GM21360 (cell line): ENCODE data around the gene MAPK1.
"Not testable (repeated sequence)": the region's sequence is repeated elsewhere in the genome, so short reads cannot be mapped to it uniquely, and the experiment has no call there.

Experiments
- ATAC-seq: cut with Tn5 transposase; IDR thresholded peaks from one replicate; pipeline ENCODE4 v1.9.1; 2021; ENCODE audit warnings: mild to moderate bottlenecking, moderate library complexity; ENCODE audit not compliant: unreplicated experiment

Gene MAPK1

GRCh38 chr22:21882754-21883333, 15.4 kb upstream of the MAPK1 start:
- not testable (repeated sequence) for ATAC-seq

GRCh38 chr22:21881841-21882753, 14.7 kb upstream of the MAPK1 start:
- ATAC-seq, result no peak

GRCh38 chr22:21876486-21877176, 9.2 kb upstream of the MAPK1 start:
- ATAC-seq, result no peak

- ATAC-seq, result not testable (repeated sequence)
Measured at GRCh38 chr22:21874953-21875352, 7.5 kb upstream of the MAPK1 start.

- no peak for ATAC-seq
Measured at GRCh38 chr22:21873619-21874018, 6.2 kb upstream of the MAPK1 start.

GRCh38 chr22:21872741-21873140, 5.3 kb upstream of the MAPK1 start:
- not testable (repeated sequence) for ATAC-seq

GRCh38 chr22:21868651-21869050, 1.2 kb upstream of the MAPK1 start:
- ATAC-seq, result no peak

GRCh38 chr22:21866833-21867527, 465 bp downstream of the MAPK1 start:
- no peak for ATAC-seq

- no peak for ATAC-seq
Measured at GRCh38 chr22:21865041-21865440, 2.4 kb downstream of the MAPK1 start.

GRCh38 chr22:21862386-21863245, 4.8 kb downstream of the MAPK1 start:
- ATAC-seq, result no peak

- no peak for ATAC-seq
Measured at GRCh38 chr22:21861851-21862250, 5.6 kb downstream of the MAPK1 start.

GRCh38 chr22:21861264-21861848, 6.1 kb downstream of the MAPK1 start:
- no peak for ATAC-seq

GRCh38 chr22:21860491-21861039, 6.9 kb downstream of the MAPK1 start:
- ATAC-seq, result no peak

GRCh38 chr22:21858025-21858764, 9.2 kb downstream of the MAPK1 start:
- no peak for ATAC-seq

- ATAC-seq, result no peak
Measured at GRCh38 chr22:21857481-21857914, 9.9 kb downstream of the MAPK1 start.

GRCh38 chr22:21856868-21857267, 10.6 kb downstream of the MAPK1 start:
- ATAC-seq, result no peak

- no peak for ATAC-seq
Measured at GRCh38 chr22:21856197-21856596, 11.2 kb downstream of the MAPK1 start.

- no peak for ATAC-seq
Measured at GRCh38 chr22:21855676-21856075, 11.8 kb downstream of the MAPK1 start.

- no peak for ATAC-seq
Measured at GRCh38 chr22:21850660-21851059, 16.8 kb downstream of the MAPK1 start.
